GM23338 (cell line): Measurements from ENCODE around the gene CHGA. TPM values are rescaled to one million over a fixed set of nuclear protein-coding genes. Genes with fewer than 3 reads are reported as not detected.

Source experiments
- ATAC-seq: fragments of 200-7000 bp; cut with Tn5 transposase; 3 replicates; pipeline ENCODE4 v1.9.1; 2020
- DNase-seq: peaks from one replicate; pipeline ENCODE4 v3.0.0-alpha.2; 2015; ENCODE audit warnings: low spot score
- H2AFZ ChIP-seq: fragments of 200-600 bp; sonication (generic); 2 replicates; pipeline ENCODE4 v1.8.0; 2016; ENCODE audit warnings: antibody characterized with exemption, mild to moderate bottlenecking, moderate library complexity
- H3F3A ChIP-seq: fragments of 200-600 bp; sonication (generic); replicated peaks from 2 replicates; pipeline ENCODE4 v1.8.0; 2017; ENCODE audit warnings: antibody characterized with exemption, mixed run types, low read depth
- H3K27ac ChIP-seq: fragments of 200-600 bp; sonication (generic); 2 replicates; pipeline ENCODE4 v1.6.1; 2016; ENCODE audit warnings: low read depth
- H3K27me3 ChIP-seq: fragments of 200-600 bp; sonication (generic); 2 replicates; pipeline ENCODE4 v1.8.0; 2016; ENCODE audit warnings: mild to moderate bottlenecking, mixed run types, moderate library complexity; ENCODE audit not compliant: insufficient read depth
- H3K36me3 ChIP-seq: fragments of 200-600 bp; sonication (generic); 2 replicates; pipeline ENCODE4 v1.8.0; 2016; ENCODE audit warnings: mild to moderate bottlenecking; ENCODE audit not compliant: insufficient read depth
- H3K4me1 ChIP-seq: fragments of 200-600 bp; sonication (generic); 2 replicates; pipeline ENCODE4 v1.8.0; 2016; ENCODE audit warnings: mild to moderate bottlenecking, moderate library complexity; ENCODE audit not compliant: insufficient read depth
- H3K4me2 ChIP-seq: fragments of 200-600 bp; sonication (generic); 2 replicates; pipeline ENCODE4 v1.7.1; 2017; ENCODE audit warnings: mixed run types
- H3K4me3 ChIP-seq: fragments of 200-600 bp; sonication (generic); 2 replicates; pipeline ENCODE4 v1.6.1; 2016; ENCODE audit warnings: mixed run types
- H3K79me2 ChIP-seq: fragments of 200-600 bp; sonication (generic); replicated peaks from 2 replicates; pipeline ENCODE4 v1.8.0; 2017; ENCODE audit warnings: mild to moderate bottlenecking; ENCODE audit not compliant: insufficient read depth
- H3K9me2 ChIP-seq: fragments of 200-600 bp; sonication (generic); 2 replicates; pipeline ENCODE4 v1.8.0; 2017; ENCODE audit not compliant: insufficient read depth
- H4K20me1 ChIP-seq: fragments of 200-600 bp; sonication (generic); replicated peaks from 2 replicates; pipeline ENCODE4 v1.8.0; 2017; ENCODE audit warnings: mild to moderate bottlenecking; ENCODE audit not compliant: insufficient read depth
- H3K27ac Mint-ChIP-seq: 2 replicates; pipeline ENCODE4 v1.8.0; 2020; ENCODE audit warnings: inconsistent platforms, mild to moderate bottlenecking, moderate library complexity, mixed read lengths
- H3K27me3 Mint-ChIP-seq: 3 replicates; pipeline ENCODE4 v1.8.0; 2022; ENCODE audit warnings: low read depth, mild to moderate bottlenecking, moderate library complexity, mixed read lengths, inconsistent platforms; ENCODE audit not compliant: insufficient read depth, poor library complexity
- H3K36me3 Mint-ChIP-seq: 3 replicates; pipeline ENCODE4 v1.8.0; 2021; ENCODE audit warnings: low read depth, mild to moderate bottlenecking, inconsistent platforms, moderate library complexity, mixed read lengths
- H3K4me1 Mint-ChIP-seq: 3 replicates; pipeline ENCODE4 v1.8.0; 2020; ENCODE audit warnings: mild to moderate bottlenecking, inconsistent platforms, mixed read lengths
- H3K4me3 Mint-ChIP-seq: 3 replicates; pipeline ENCODE4 v1.8.0; 2021; ENCODE audit warnings: moderate library complexity, mild to moderate bottlenecking, inconsistent platforms, mixed read lengths
- H3K9me3 Mint-ChIP-seq: 3 replicates; pipeline ENCODE4 v1.8.0; 2020; ENCODE audit warnings: moderate library complexity, mild to moderate bottlenecking, inconsistent platforms, mixed read lengths
- EZH2 ChIP-seq: fragments of 200-600 bp; sonication (generic); IDR thresholded peaks from one replicate; pipeline ENCODE4 v1.8.0; 2017; ENCODE audit warnings: antibody characterized with exemption, mild to moderate bottlenecking, low read depth; ENCODE audit not compliant: unreplicated experiment
- JUNB ChIP-seq: IDR thresholded peaks from one replicate; pipeline ENCODE4 v1.6.1; 2016; ENCODE audit warnings: antibody characterized with exemption; ENCODE audit not compliant: unreplicated experiment
- STAT1 ChIP-seq: IDR thresholded peaks from one replicate; pipeline ENCODE4 v1.6.1; 2016; ENCODE audit warnings: antibody characterized with exemption; ENCODE audit not compliant: unreplicated experiment
- polyA plus RNA-seq: library from polyadenylated mRNA; unstranded; fragments of >200 nt; fragmentation: Nextera tagmentation; extraction: Ambion mirVana; gene quantifications from 2 replicates; pipeline ENCODE4 v1.2.1, GENCODE V29; 2016
- total RNA-seq: library from RNA; depleted of rRNA; stranded (reverse); fragments of >200 nt; shearing (Covaris generic); gene quantifications from 2 replicates; pipeline ENCODE4 v1.2.3, GENCODE V29; 2014
- TF ChIP-seq, protein P1 (sequence below): fragments of 250-450 bp; sonication (Bioruptor Pico); IDR thresholded peaks from 2 replicates; pipeline ENCODE4 v1.5.0; 2020; ENCODE audit warnings: mild to moderate bottlenecking, moderate library complexity

The CHGA gene
- total and polyA plus RNA-seq, 2 experiments from 2014 or later, result 13.9 to 19.6 TPM

- TF ChIP-seq, protein P1, sequence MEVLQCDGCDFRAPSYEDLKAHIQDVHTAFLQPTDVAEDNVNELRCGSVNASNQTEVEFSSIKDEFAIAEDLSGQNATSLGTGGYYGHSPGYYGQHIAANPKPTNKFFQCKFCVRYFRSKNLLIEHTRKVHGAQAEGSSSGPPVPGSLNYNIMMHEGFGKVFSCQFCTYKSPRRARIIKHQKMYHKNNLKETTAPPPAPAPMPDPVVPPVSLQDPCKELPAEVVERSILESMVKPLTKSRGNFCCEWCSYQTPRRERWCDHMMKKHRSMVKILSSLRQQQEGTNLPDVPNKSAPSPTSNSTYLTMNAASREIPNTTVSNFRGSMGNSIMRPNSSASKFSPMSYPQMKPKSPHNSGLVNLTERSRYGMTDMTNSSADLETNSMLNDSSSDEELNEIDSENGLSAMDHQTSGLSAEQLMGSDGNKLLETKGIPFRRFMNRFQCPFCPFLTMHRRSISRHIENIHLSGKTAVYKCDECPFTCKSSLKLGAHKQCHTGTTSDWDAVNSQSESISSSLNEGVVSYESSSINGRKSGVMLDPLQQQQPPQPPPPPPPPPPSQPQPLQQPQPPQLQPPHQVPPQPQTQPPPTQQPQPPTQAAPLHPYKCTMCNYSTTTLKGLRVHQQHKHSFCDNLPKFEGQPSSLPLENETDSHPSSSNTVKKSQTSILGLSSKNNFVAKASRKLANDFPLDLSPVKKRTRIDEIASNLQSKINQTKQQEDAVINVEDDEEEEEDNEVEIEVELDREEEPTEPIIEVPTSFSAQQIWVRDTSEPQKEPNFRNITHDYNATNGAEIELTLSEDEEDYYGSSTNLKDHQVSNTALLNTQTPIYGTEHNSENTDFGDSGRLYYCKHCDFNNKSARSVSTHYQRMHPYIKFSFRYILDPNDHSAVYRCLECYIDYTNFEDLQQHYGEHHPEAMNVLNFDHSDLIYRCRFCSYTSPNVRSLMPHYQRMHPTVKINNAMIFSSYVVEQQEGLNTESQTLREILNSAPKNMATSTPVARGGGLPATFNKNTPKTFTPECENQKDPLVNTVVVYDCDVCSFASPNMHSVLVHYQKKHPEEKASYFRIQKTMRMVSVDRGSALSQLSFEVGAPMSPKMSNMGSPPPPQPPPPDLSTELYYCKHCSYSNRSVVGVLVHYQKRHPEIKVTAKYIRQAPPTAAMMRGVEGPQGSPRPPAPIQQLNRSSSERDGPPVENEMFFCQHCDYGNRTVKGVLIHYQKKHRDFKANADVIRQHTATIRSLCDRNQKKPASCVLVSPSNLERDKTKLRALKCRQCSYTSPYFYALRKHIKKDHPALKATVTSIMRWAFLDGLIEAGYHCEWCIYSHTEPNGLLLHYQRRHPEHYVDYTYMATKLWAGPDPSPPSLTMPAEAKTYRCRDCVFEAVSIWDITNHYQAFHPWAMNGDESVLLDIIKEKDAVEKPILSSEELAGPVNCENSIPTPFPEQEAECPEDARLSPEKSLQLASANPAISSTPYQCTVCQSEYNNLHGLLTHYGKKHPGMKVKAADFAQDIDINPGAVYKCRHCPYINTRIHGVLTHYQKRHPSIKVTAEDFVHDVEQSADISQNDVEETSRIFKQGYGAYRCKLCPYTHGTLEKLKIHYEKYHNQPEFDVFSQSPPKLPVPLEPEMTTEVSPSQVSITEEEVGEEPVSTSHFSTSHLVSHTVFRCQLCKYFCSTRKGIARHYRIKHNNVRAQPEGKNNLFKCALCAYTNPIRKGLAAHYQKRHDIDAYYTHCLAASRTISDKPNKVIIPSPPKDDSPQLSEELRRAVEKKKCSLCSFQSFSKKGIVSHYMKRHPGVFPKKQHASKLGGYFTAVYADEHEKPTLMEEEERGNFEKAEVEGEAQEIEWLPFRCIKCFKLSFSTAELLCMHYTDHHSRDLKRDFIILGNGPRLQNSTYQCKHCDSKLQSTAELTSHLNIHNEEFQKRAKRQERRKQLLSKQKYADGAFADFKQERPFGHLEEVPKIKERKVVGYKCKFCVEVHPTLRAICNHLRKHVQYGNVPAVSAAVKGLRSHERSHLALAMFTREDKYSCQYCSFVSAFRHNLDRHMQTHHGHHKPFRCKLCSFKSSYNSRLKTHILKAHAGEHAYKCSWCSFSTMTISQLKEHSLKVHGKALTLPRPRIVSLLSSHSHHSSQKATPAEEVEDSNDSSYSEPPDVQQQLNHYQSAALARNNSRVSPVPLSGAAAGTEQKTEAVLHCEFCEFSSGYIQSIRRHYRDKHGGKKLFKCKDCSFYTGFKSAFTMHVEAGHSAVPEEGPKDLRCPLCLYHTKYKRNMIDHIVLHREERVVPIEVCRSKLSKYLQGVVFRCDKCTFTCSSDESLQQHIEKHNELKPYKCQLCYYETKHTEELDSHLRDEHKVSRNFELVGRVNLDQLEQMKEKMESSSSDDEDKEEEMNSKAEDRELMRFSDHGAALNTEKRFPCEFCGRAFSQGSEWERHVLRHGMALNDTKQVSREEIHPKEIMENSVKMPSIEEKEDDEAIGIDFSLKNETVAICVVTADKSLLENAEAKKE, result no peak
These were observed 46.9 kb downstream of the CHGA start (continued) for GRCh38 chr14:92969871-92970270.

DNA sequence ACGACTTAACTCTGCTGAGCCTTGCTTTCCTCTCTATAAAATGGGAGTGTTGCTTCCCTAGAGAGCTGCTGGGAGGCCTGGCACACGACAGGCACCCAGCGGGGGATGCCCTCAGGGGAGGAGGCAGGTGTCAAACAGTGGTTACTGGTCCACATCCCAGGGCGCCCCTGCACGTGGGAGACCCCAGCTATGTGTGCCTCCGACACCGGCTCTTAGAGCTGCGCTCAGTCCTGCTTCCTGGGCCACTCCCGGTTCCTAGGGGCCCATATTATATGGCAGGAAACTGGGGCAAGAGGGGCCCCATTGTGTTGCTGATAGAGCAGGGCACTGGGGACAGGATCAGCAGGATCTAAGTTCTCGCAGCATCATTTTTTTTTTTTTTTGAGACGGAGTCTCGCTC is 47.3 kb downstream of the CHGA start:
- H3K27ac ChIP-seq, result no peak overlapping the region
- no peaks in the 10 kb centered on the region for H3K36me3 ChIP-seq
- Mint-ChIP-seq H3K4me3 (no peak overlapping the region), H3K4me1 (peaks cover 38% of the 10 kb centered on the region), H3K27ac (no peak overlapping the region), H3K36me3 (peaks cover 12% of the 10 kb centered on the region), H3K9me3 (0 out of 3 replicates have a peak, but pooled peaks cover 1% of the 10 kb centered on the region), H3K27me3 (peaks cover 26% of the 10 kb centered on the region)
- no peaks in the 10 kb centered on the region for H3F3A ChIP-seq
- DNase-seq (peak; percentile 27), ATAC-seq (no peak)
- no peak overlapping the region for H3K4me3 ChIP-seq
- H3K79me2 ChIP-seq, result peaks cover 32% of the 10 kb centered on the region
- TF ChIP-seq STAT1 (no peak), JUNB (no peak), EZH2 (no peak)
- H3K9me2 ChIP-seq, result no peaks in the 10 kb centered on the region
- peaks cover 18% of the 10 kb centered on the region for H3K4me1 ChIP-seq
- no peak overlapping the region for H2AFZ ChIP-seq
- peaks cover 18% of the 10 kb centered on the region for H4K20me1 ChIP-seq
- H3K4me2 ChIP-seq, result no peak overlapping the region
- no peaks in the 10 kb centered on the region for H3K27me3 ChIP-seq
